C4-2B (cell line): Measurements from ENCODE around the gene MCF2L2.
A peak's percentile ranks its signal among the peaks of the same experiment; 100 is the strongest.

Experiments
- H3K27ac ChIP-seq: fragments of 450-650 bp; 2 replicates; pipeline ENCODE4 v1.5.1; 2017
- ZFX ChIP-seq: fragments of 450-650 bp; IDR thresholded peaks from 2 replicates; pipeline ENCODE4 v1.6.1; 2017
- TF ChIP-seq, protein P1 (sequence below): fragments of 450-650 bp; conservative IDR thresholded peaks from 2 replicates; pipeline ENCODE4 v1.5.1; 2017; ENCODE audit warnings: mild to moderate bottlenecking

Gene MCF2L2

DNA sequence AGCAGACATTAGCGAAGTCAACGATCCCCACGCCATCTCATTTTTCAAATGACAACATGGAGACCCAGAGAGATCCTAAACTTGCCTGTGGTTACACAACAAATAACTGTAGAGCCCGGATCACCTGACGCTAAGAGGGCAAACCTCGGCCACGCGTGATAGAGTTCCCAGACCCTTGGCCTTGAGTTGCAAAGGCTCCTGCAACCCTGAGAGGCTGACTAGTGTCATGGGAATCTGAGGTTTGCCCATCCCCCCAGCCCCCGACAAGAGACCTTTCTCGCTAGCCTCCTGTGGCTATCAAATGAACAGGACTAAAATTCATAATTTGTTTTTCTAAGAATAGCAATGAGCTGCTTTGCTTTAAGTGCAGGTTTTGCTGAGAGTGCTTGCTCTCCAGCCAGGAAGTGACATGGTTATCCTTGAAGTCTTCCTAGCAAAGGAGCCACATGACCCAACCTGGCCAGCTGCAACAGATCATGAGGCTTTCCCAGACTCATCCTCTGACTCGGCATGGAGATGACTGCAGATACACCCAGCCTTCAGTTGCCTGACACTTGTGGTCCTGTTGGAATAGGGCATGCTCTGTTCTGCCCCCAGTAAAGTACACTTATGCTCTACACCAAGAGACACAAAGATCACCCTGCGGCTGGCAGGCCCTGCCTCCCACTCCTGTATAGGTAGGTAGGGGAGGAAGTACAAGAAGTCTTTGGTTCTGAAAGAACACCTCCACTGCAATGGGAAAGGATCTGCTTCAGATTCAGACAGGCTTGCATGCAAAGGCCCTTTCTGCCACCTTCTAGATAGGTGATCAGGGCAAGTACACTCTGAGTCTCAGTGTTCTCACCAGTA is 36.0 kb downstream of the MCF2L2 start:
- TF ChIP-seq ZFX = no peak
- TF ChIP-seq, protein P1, sequence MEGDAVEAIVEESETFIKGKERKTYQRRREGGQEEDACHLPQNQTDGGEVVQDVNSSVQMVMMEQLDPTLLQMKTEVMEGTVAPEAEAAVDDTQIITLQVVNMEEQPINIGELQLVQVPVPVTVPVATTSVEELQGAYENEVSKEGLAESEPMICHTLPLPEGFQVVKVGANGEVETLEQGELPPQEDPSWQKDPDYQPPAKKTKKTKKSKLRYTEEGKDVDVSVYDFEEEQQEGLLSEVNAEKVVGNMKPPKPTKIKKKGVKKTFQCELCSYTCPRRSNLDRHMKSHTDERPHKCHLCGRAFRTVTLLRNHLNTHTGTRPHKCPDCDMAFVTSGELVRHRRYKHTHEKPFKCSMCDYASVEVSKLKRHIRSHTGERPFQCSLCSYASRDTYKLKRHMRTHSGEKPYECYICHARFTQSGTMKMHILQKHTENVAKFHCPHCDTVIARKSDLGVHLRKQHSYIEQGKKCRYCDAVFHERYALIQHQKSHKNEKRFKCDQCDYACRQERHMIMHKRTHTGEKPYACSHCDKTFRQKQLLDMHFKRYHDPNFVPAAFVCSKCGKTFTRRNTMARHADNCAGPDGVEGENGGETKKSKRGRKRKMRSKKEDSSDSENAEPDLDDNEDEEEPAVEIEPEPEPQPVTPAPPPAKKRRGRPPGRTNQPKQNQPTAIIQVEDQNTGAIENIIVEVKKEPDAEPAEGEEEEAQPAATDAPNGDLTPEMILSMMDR = no peak
- H3K27ac ChIP-seq = no peak overlapping the region

DNA sequence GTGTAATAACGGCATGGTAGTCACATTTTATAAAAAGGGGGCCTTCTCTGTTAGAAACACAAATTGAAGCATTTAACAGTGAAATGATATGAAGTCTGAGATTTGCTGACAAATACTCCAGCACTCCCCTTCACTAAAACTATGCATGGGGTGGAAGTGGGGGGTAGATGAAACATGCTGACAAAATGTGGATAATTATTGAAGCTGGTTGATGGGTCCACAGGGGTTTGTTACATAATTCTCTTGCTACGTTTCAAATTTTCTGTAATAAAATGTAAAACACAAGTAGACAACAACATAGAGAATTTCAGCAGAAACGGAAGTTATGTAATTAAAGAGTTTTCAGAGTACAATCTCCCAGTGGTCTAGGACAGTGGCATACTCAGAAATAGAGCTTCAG is 37.0 kb downstream of the MCF2L2 start:
- H3K27ac ChIP-seq = no peak overlapping the region
- TF ChIP-seq, protein P1 = no peak
- no peak for TF ChIP-seq ZFX

DNA sequence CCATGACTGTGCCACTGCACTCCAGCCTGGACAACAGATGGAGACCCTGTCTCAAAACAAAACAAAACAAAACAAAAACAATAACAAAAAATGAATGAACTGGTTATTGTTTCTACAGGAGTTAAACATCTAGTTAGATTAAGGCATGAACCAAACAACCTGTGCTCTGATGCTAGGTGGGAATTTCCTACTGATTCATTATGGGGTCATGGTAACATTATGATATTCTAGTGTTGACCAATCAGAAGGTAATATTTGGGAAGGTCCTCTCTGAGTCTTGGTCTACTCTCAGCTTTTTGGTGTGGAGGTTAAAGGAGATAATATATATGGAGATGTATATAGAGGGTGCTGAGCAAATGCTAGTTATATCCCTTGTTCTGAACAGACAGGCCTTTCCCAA is 37.6 kb downstream of the MCF2L2 start:
- no peak overlapping the region for H3K27ac ChIP-seq
- no peak for TF ChIP-seq ZFX
- TF ChIP-seq, protein P1 = no peak

DNA sequence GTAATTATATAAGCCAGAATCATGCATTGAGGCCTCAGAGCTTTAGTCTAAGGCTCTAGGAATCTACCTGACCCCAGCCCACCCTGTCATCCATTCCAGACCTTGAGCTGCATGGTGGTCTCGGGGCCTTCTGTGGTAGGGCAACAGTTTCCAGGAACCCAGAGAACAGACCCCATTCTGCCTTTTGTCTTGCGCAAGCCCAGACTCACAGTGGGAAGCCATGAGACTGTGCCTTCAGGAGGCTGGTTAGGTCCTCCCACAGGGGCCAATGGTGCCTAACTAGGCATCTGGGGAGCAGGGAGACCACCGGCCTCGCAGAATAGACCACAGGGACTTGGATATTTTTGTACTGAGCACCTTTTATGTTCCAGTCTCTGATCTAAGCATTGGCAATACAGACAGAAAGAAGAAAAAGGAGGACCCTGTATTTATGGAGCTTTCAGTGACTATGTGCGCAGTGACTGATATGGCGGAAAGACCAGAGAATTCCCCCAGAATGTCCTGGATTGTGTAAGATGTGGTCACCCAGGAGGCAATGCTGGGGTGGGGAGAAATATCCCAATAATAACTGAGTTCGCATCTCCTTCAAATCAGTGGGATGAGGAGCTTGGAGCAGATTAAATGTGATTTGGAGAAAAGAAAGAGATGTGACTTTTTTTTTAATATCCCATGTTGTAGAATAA is 40.1 kb downstream of the MCF2L2 start:
- TF ChIP-seq ZFX = no peak
- TF ChIP-seq, protein P1 = no peak
- no peak overlapping the region for H3K27ac ChIP-seq

DNA sequence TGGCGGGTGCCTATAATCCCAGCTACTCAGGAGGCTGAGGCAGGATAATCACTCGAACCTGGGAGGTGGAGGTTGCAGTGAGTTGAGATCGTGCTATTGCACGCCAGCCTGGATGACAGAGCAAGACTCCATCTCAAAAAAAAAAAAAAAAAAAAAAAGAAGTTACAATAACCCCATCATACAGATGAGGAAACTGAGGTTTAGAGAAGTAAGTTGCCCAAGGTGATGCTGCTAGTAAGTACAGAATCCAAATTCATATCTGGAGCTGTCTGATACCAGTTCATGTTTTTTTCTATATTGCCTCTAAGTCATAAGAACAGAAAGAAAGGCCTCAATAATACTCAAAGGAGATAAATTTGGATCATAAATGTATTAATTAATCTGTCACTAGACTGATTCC is 40.6 kb downstream of the MCF2L2 start:
- H3K27ac ChIP-seq = no peak overlapping the region
- TF ChIP-seq ZFX = no peak

DNA sequence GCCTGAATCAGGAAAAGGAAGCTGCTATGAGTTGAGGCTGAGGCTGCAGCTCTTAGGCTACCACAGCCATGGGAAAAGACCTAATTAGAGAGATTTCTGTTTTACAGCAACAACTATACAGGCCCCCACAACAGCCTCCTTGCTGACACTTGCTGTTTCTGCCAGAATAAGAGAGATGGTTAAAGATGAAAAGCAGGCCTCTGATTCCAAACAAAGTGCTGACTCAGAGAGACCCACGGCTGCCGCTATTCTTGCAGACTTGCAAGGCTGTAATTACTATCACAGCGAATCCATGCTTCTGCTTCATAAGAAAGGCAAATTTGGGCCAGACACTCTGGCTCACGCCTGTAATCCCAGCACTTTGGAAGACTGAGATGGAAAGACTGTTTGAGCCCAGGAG is 41.8 kb downstream of the MCF2L2 start:
- no peak overlapping the region for H3K27ac ChIP-seq
- TF ChIP-seq, protein P1 = no peak
- no peak for TF ChIP-seq ZFX

DNA sequence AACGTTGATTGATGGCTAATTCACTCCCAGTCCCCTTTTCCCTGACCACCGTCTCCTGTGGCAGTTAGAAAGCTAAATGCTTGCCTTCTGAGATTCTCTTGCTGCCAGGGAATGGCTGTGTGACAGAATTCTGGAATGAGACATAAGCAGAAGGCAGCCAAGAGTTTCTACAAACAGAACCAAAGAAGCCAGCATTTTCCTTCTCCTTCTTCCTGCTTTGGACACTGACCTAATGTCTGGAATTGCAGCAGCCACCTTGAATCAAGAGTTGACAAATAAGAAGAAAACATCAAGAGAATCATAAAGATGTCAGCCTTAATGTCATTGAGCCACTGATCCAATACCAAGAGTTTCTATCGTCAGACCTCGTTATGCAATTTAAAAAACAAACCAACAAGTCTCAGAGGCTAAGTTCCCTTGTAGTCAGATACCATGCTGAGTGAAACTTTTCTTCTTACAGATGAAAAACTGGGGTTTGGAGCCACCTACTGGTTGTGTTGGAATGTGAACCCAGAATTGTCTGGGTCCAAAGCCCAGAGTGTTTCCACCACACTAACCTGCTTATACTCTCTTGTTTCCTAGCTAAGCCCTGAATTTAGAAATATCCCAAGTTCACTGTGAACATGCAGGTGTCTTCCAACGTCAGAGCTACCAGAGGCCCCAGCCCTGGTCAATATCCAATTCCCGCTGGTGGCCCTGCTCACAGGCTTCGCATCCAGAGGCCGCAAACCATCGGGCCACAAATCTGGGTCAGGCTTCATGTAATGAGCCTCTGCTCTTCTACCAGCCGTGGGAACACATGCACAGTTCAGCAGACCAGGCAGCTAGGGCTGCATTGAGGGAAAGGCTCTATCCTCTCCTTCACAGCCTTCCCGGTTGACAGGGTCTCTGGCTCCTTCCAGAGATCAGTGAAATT is 42.5 kb downstream of the MCF2L2 start:
- no peak overlapping the region for H3K27ac ChIP-seq
- TF ChIP-seq, protein P1 = peak; percentile 87
- TF ChIP-seq ZFX = no peak
